Central memory CD8-positive, alpha-beta T cell (primary cell): ENCODE measurements around the gene OOSP4A.

ENCODE experiments used
- ATAC-seq: fragments of 150-1000 bp; cut with Tn5 transposase; replicated peaks from 2 replicates; pipeline ENCODE4 v1.10.0; 2022; ENCODE audit warnings: mild to moderate bottlenecking, moderate FRiP score, moderate number of reproducible peaks; ENCODE audit not compliant: poor library complexity, severe bottlenecking; ENCODE audit errors: extremely low read depth
- DNase-seq, 2 donors: peaks; one replicate each; pipeline ENCODE4 v3.0.0; 2021; ENCODE audit warnings: low spot score in 2 of 2
- H3K27ac Mint-ChIP-seq: one replicate; pipeline ENCODE4 v1.8.0; 2022; ENCODE audit warnings: low read depth, mild to moderate bottlenecking, moderate library complexity, mixed read lengths
- H3K27me3 Mint-ChIP-seq: one replicate; pipeline ENCODE4 v1.8.0; 2022; ENCODE audit warnings: mixed read lengths
- H3K36me3 Mint-ChIP-seq: one replicate; pipeline ENCODE4 v1.8.0; 2022; ENCODE audit warnings: mild to moderate bottlenecking, moderate library complexity, mixed read lengths; ENCODE audit not compliant: insufficient read depth
- H3K4me1 Mint-ChIP-seq: one replicate; pipeline ENCODE4 v1.8.0; 2022; ENCODE audit warnings: mixed read lengths
- H3K4me3 Mint-ChIP-seq: one replicate; pipeline ENCODE4 v1.8.0; 2022; ENCODE audit warnings: mild to moderate bottlenecking, moderate library complexity, mixed read lengths
- H3K9me3 Mint-ChIP-seq: one replicate; pipeline ENCODE4 v1.8.0; 2022; ENCODE audit warnings: mixed read lengths

The OOSP4A gene

DNA sequence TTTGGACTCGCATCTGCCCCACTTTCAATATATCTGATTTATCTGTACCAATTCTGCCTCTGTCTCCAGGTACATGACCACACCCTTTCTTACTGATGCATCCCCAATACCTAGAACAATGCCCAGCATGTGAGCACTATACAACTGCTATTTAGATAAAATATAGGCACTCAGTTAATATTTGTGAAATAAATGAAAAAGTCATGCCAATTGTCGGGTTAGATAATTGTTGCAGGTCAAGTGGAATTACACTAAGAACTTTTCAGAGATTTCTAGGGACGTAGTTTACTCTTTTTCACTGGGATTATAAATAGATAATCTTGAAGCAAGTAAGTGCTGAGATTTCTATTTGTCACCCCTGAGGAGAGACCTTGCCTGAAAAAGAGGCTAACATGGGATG, 20.5 kb downstream of the OOSP4A start:
- ATAC-seq (no peak), DNase-seq (no peak)
- peaks cover 23% of the 10 kb centered on the region for H3K27me3 Mint-ChIP-seq
- no peaks in the 10 kb centered on the region for H3K4me1 Mint-ChIP-seq
- H3K4me3 Mint-ChIP-seq, result no peak overlapping the region
- no peak overlapping the region for H3K27ac Mint-ChIP-seq
- peaks cover 1% of the 10 kb centered on the region for H3K36me3 Mint-ChIP-seq
- H3K9me3 Mint-ChIP-seq, result peaks cover 6% of the 10 kb centered on the region

GRCh38 chr11:59990421-59990820, 26.6 kb downstream of the OOSP4A start:
- DNase-seq, result no peak
- no peaks in the 10 kb centered on the region for H3K4me1 Mint-ChIP-seq
- ATAC-seq, result no peak
- H3K27ac Mint-ChIP-seq, result no peak overlapping the region
- H3K27me3 Mint-ChIP-seq, result peaks cover 53% of the 10 kb centered on the region
- no peak overlapping the region for H3K4me3 Mint-ChIP-seq
- peaks cover 26% of the 10 kb centered on the region for H3K9me3 Mint-ChIP-seq
- H3K36me3 Mint-ChIP-seq, result peaks cover 1% of the 10 kb centered on the region

- H3K36me3 Mint-ChIP-seq, result peaks cover 1% of the 10 kb centered on the region
- DNase-seq (no peak), ATAC-seq (no peak)
These were observed 28.6 kb downstream of the OOSP4A start for GRCh38 chr11:59992425-59992824.

GRCh38 chr11:59997800-59998199, 34.0 kb downstream of the OOSP4A start:
- no peak for DNase-seq
- Mint-ChIP-seq H3K36me3 (no peaks in the 10 kb centered on the region), H3K9me3 (no peaks in the 10 kb centered on the region), H3K4me1 (no peaks in the 10 kb centered on the region), H3K4me3 (no peak overlapping the region), H3K27ac (no peak overlapping the region), H3K27me3 (peaks cover 58% of the 10 kb centered on the region)
- no peak for ATAC-seq

More at GRCh38 chr11:59992425-59992824, 28.6 kb downstream of the OOSP4A start:
- H3K9me3 Mint-ChIP-seq, result peaks cover 26% of the 10 kb centered on the region
- no peak overlapping the region for H3K4me3 Mint-ChIP-seq
- H3K27ac Mint-ChIP-seq, result no peak overlapping the region
- H3K4me1 Mint-ChIP-seq, result no peaks in the 10 kb centered on the region
- peaks cover 63% of the 10 kb centered on the region for H3K27me3 Mint-ChIP-seq

DNA sequence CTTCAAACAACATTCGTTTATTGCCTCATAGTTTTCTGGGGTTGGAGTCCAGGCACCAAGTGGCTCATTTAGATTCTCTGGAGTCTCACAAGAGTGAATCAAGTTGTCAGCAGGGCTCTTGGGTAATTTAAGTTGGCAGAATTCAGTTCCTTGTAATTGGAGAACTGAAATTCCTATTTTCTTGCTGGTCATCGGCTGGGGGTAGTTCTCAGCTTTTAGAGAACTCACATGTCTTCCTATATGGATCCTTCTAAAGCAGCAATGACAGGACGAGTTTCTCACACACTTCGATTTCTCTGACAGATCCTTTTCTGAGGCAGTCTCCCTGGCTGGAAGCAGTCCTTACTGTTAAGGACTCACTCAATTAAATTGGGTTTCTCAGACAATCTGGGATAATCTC, 35.9 kb downstream of the OOSP4A start:
- no peak for DNase-seq
- H3K36me3 Mint-ChIP-seq, result no peaks in the 10 kb centered on the region
- H3K27ac Mint-ChIP-seq, result no peak overlapping the region
- no peak overlapping the region for H3K4me3 Mint-ChIP-seq
- no peaks in the 10 kb centered on the region for H3K9me3 Mint-ChIP-seq
- no peaks in the 10 kb centered on the region for H3K4me1 Mint-ChIP-seq
- ATAC-seq, result no peak
- H3K27me3 Mint-ChIP-seq, result peaks cover 50% of the 10 kb centered on the region

- ATAC-seq, result no peak
- Mint-ChIP-seq H3K4me3 (no peak overlapping the region), H3K27ac (no peak overlapping the region), H3K27me3 (peaks cover 30% of the 10 kb centered on the region), H3K36me3 (no peaks in the 10 kb centered on the region), H3K9me3 (no peaks in the 10 kb centered on the region), H3K4me1 (no peaks in the 10 kb centered on the region)
- no peak for DNase-seq
These were observed 39.9 kb downstream of the OOSP4A start for GRCh38 chr11:60003729-60004128.

DNA sequence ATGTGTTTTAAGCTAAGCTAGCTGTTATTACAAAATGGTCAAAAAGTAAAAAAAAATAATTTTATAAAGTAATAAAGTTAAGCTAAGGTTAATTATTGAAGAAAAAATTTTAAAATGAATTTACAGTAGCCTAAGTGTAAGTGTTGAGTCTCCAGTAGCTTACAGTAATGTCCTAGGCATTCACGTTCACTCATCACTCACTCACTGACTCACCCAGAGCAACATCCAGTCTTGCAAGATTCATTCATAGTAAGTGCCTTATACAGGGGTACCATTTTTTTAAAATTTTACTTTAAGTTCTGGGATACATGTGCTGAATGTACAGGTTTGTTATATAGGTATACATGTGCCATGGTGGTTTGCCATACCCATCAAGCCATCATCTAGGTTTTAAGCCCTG, 41.5 kb downstream of the OOSP4A start:
- no peaks in the 10 kb centered on the region for H3K4me1 Mint-ChIP-seq

GRCh38 chr11:60016881-60017280, 53.0 kb downstream of the OOSP4A start, which contains the start of gene OOSP4B:
Gene OOSP4B, plus strand, starts transcription at chr11:60017181.
- no peak within 1 kb of the TSS for H3K4me3 Mint-ChIP-seq
- no peaks in the 10 kb centered on the region for H3K4me1 Mint-ChIP-seq
- H3K27me3 Mint-ChIP-seq, result peaks cover 29% of the 10 kb centered on the region
- H3K27ac Mint-ChIP-seq, result no peak within 1 kb of the TSS
- H3K9me3 Mint-ChIP-seq, result peaks cover 5% of the 10 kb centered on the region
- no peaks in the 10 kb centered on the region for H3K36me3 Mint-ChIP-seq
- no peak for DNase-seq
- ATAC-seq, result no peak

More for the DNA sequence above, 41.5 kb downstream of the OOSP4A start:
- Mint-ChIP-seq H3K4me3 (no peak overlapping the region), H3K27ac (no peak overlapping the region), H3K27me3 (peaks cover 26% of the 10 kb centered on the region), H3K9me3 (no peaks in the 10 kb centered on the region), H3K36me3 (no peaks in the 10 kb centered on the region)
- no peak for ATAC-seq
- DNase-seq, result no peak

DNA sequence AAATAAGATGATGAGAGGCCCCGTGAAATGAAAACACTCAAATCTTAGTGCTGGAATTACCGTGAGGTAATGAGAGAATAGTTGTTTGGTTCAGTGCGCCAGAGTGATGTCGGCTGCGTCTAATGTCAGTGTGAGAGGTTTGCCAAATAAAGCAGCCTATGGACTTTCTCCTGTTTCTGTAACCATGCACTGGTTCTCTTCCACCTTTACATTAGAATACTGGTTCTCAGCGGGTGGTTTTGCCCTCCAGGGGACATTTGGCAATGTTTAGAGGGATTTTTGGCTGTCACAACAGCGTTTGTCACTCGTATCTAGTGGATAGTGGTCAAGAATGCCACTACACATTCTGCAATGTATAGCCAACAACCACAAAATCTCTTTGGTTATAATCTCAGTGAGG, 54.2 kb downstream of the OOSP4A start:
- H3K27ac Mint-ChIP-seq, result no peak overlapping the region
- no peak overlapping the region for H3K4me3 Mint-ChIP-seq
- DNase-seq (no peak), ATAC-seq (no peak)
- H3K36me3 Mint-ChIP-seq, result no peaks in the 10 kb centered on the region
- H3K9me3 Mint-ChIP-seq, result peaks cover 5% of the 10 kb centered on the region
- no peaks in the 10 kb centered on the region for H3K4me1 Mint-ChIP-seq
- peaks cover 37% of the 10 kb centered on the region for H3K27me3 Mint-ChIP-seq
